Ovary (tissue), 9 donors: ENCODE results near the gene DDT. TPM values are rescaled to one million over a fixed set of nuclear protein-coding genes. Genes with fewer than 3 reads are reported as not detected.
"Not testable (repeated sequence)": the region's sequence is repeated elsewhere in the genome, so short reads cannot be mapped to it uniquely, and the experiment has no call there.

Source experiments
- DNase-seq, 5 donors: peaks; one replicate each; pipeline ENCODE4 v3.0.0-alpha.2; 2019 to 2020
- H3K27ac ChIP-seq, 2 donors: fragments of 200-600 bp; one replicate each; pipeline versions ENCODE4 v1.5.1 to v1.8.0; 2019 to 2022
- H3K27me3 ChIP-seq: fragments of 200-600 bp; one replicate; pipeline ENCODE4 v1.8.0; 2022
- H3K36me3 ChIP-seq: fragments of 200-600 bp; sonication (generic); one replicate; pipeline ENCODE4 v1.5.1; 2019
- H3K4me1 ChIP-seq: one replicate; pipeline ENCODE4 v1.8.1; 2013; ENCODE audit warnings: mild to moderate bottlenecking, moderate library complexity; ENCODE audit not compliant: insufficient read depth
- H3K4me3 ChIP-seq: fragments of 200-600 bp; sonication (generic); one replicate; pipeline ENCODE4 v1.5.1; 2017
- H3K9me3 ChIP-seq, 2 donors: fragments of 200-600 bp in 1 of 2; sonication (generic) in 1 of 2; one replicate each; pipeline versions ENCODE4 v1.5.1 to v1.8.1; 2013 to 2019; ENCODE audit warnings: mild to moderate bottlenecking in 1 of 2, moderate library complexity in 1 of 2
- CTCF ChIP-seq, 3 donors: fragments of 450-650 bp in 2 of 3; fragments of 200-600 bp in 1 of 3; IDR thresholded peaks; one replicate each; pipeline versions ENCODE4 v1.5.1 to v1.8.0; 2016 to 2022; ENCODE audit warnings: antibody characterized with exemption in 3 of 3, mild to moderate bottlenecking in 1 of 3
- EP300 ChIP-seq: sonication (generic); formaldehyde crosslinking; IDR thresholded peaks from one replicate; pipeline ENCODE4 v1.6.1; 2017; ENCODE audit warnings: antibody characterized with exemption
- POLR2A ChIP-seq: fragments of 450-650 bp; IDR thresholded peaks from one replicate; pipeline ENCODE4 v1.6.1; 2017; ENCODE audit warnings: antibody characterized with exemption, mild to moderate bottlenecking, moderate library complexity
- WGBS, 3 donors: extraction: QIAGEN DNeasy Blood & Tissue Kit in 1 of 3; methylation state at CpG; one replicate each; pipeline versions ENCODE4 v1.1.5 to v1.1.7; 2013 to 2017; 5-methylcytosine and 5-hydroxymethylcytosine counted together
- intact Hi-C, 4 donors: fragments of 100-400 bp; cut with DNase I; formaldehyde crosslinking; loops; one replicate each; pipeline versions ENCODE4 v1.11.0 to v1.15.1; 2022 to 2023
- polyA plus RNA-seq, 2 donors: library from polyadenylated mRNA; stranded (reverse); fragments of 200-250 nt in 1 of 2; fragments of 350-450 nt in 1 of 2; fragmentation: Illumina TruSeq in 1 of 2; extraction: RNeasy Lipid Tissue Mini Kit (QIAGEN cat#74804) in 1 of 2; gene quantifications; one replicate each; pipeline ENCODE4 v1.2.3, GENCODE V29; 2013 to 2014
- total RNA-seq, 7 donors: library from RNA; depleted of rRNA in 2 of 7; stranded (reverse); fragments of >200 nt in 2 of 7; fragmentation: NEBNext Ultra II Directional in 3 of 7; extraction: Animal tissue kit (Norgen Biotek cat#: 25700) in 3 of 7; gene quantifications; one replicate each; pipeline versions ENCODE4 v1.1.0 to v1.2.4, GENCODE V29; 2016 to 2023
- donor health status: DM: no; HTN: no; CAD: no; lungs with moderate emphysema.
- donor health status: DM: no; HTN: no; CAD: no.
- donor health status: Bipolar disorder and iron deficiency.
- donor health status: DM: yes; HTN: yes; CAD: no.
- donor health status: DM: no; HTN: no; CAD: no.
- donor health status: DM: yes; HTN: yes; CAD: no.

Gene DDT
- total and polyA plus RNA-seq, 9 donors, result 34.6 to 236 (median 90.0) TPM

GRCh38 chr22:23922921-23923320 lies 51.3 kb downstream of the DDT start:
- H3K27ac ChIP-seq, result no peak overlapping the region
- intact Hi-C loops, result no loop called here
- no peaks in the 10 kb centered on the region for H3K27me3 ChIP-seq
- no peaks in the 10 kb centered on the region for H3K36me3 ChIP-seq
- peaks cover 1% of the 10 kb centered on the region for H3K4me1 ChIP-seq
- WGBS, 3 donors, result 63 to 74% (median 72%) methylated on average over 2 of the region's 2 CpGs
- TF ChIP-seq CTCF (IDR thresholded peaks at IDR 0.05) (no peak), EP300 (no peak), POLR2A (no peak)
- H3K9me3 ChIP-seq, result no peaks in the 10 kb centered on the region
- no peak overlapping the region for H3K4me3 ChIP-seq
- no peak for DNase-seq

- intact Hi-C loops, H3K9me3 ChIP-seq, H3K27me3 ChIP-seq, DNase-seq, H3K36me3 ChIP-seq, H3K4me3 ChIP-seq, H3K4me1 ChIP-seq, H3K27ac ChIP-seq: not testable (repeated sequence)
- 84 to 89% (median 86%) methylated on average over 13 of the region's 13 CpGs for WGBS, 3 donors
Measured at GRCh38 chr22:23921586-23922201, 52.5 kb downstream of the DDT start.

Other genes starting within 250 kb of the DDT start
- 10 to 100 TPM in 5 of 7 donors, 1 to 10 TPM in 2; 4.8 to 21.6 (median 17.8) TPM for gene ZNF70, start 223.3 kb downstream of the DDT start, total RNA-seq
- 1 to 10 TPM; 3.8 to 6.4 TPM for gene ZNF70, start 223.3 kb downstream of the DDT start, polyA plus RNA-seq
- gene VPREB3, start 220.0 kb downstream of the DDT start, total RNA-seq, result 1 to 10 TPM in 1 of 7 donors, not detected in 6; 2.8 TPM
- gene VPREB3, start 220.0 kb downstream of the DDT start, polyA plus RNA-seq, result not detected
- gene C22orf15, start 211.5 kb downstream of the DDT start, total RNA-seq, result 1 to 10 TPM in 4 of 7 donors, under 1 TPM in 3; 0.48 to 6.5 (median 1.1) TPM
- gene C22orf15, start 211.5 kb downstream of the DDT start, polyA plus RNA-seq, result under 1 TPM; 0.28 to 0.77 TPM
- 10 to 100 TPM in 6 of 7 donors, 1 to 10 TPM in 1; 2.7 to 40.5 (median 22.9) TPM for gene CHCHD10, start 206.5 kb downstream of the DDT start, total RNA-seq
- 10 to 100 TPM; 17.6 to 20.1 TPM for gene CHCHD10, start 206.5 kb downstream of the DDT start, polyA plus RNA-seq
- gene MMP11, start 201.6 kb downstream of the DDT start, total RNA-seq, result 10 to 100 TPM in 4 of 7 donors, 1 to 10 TPM in 3; 1.4 to 59.7 (median 12.1) TPM
- gene MMP11, start 201.6 kb downstream of the DDT start, polyA plus RNA-seq, result 10 to 100 TPM in 1 of 2 donors, 1 to 10 TPM in 1; 1.4 to 11.4 TPM
- gene SMARCB1, start 187.5 kb downstream of the DDT start, total RNA-seq, result 100 to 1,000 TPM in 1 of 7 donors, 10 to 100 TPM in 6; 47.1 to 107 (median 87.3) TPM
- gene SMARCB1, start 187.5 kb downstream of the DDT start, polyA plus RNA-seq, result 10 to 100 TPM; 75.4 to 87.0 TPM
- gene DERL3, start 135.4 kb downstream of the DDT start, total RNA-seq, result 1 to 10 TPM in 5 of 7 donors, under 1 TPM in 2; 0.76 to 3.9 (median 2.0) TPM
- 1 to 10 TPM in 1 of 2 donors, under 1 TPM in 1; 0.45 to 1.5 TPM for gene DERL3, start 135.4 kb downstream of the DDT start, polyA plus RNA-seq
- 10 to 100 TPM; 14.2 to 25.3 (median 17.2) TPM for gene SLC2A11, start 116.6 kb downstream of the DDT start, total RNA-seq
- 10 to 100 TPM; 13.7 to 15.0 TPM for gene SLC2A11, start 116.6 kb downstream of the DDT start, polyA plus RNA-seq
- gene MIF, start 80.1 kb downstream of the DDT start, total RNA-seq, result 100 to 1,000 TPM; 194 to 426 (median 362) TPM
- 100 to 1,000 TPM in 1 of 2 donors, 1 to 10 TPM in 1; 1.1 to 289 TPM for gene MIF, start 80.1 kb downstream of the DDT start, polyA plus RNA-seq
- gene GSTT2B, start 13.2 kb downstream of the DDT start, total RNA-seq, result 10 to 100 TPM in 6 of 7 donors, 1 to 10 TPM in 1; 5.8 to 20.9 (median 14.1) TPM
- gene GSTT2B, start 13.2 kb downstream of the DDT start, polyA plus RNA-seq, result 10 to 100 TPM; 11.1 to 11.8 TPM
- gene DDTL, start 7.6 kb downstream of the DDT start, total RNA-seq, result 1 to 10 TPM in 5 of 7 donors, not detected in 2; 2.8 to 5.1 (median 3.4) TPM
- gene DDTL, start 7.6 kb downstream of the DDT start, polyA plus RNA-seq, result 1 to 10 TPM; 1.4 to 1.6 TPM
- 1 to 10 TPM in 1 of 7 donors, under 1 TPM in 2, not detected in 4; 0.67 to 1.4 (median 0.98) TPM for gene GSTT2, start 5.7 kb upstream of the DDT start, total RNA-seq
- gene GSTT2, start 5.7 kb upstream of the DDT start, polyA plus RNA-seq, result 1 to 10 TPM in 1 of 2 donors, under 1 TPM in 1; 0.33 to 1.8 TPM
- not detected for gene GSTT4, start 31.0 kb upstream of the DDT start, total RNA-seq
- not detected for gene GSTT4, start 31.0 kb upstream of the DDT start, polyA plus RNA-seq
- 10 to 100 TPM; 26.3 to 68.0 (median 50.2) TPM for gene CABIN1, start 36.9 kb upstream of the DDT start, total RNA-seq
- gene CABIN1, start 36.9 kb upstream of the DDT start, polyA plus RNA-seq, result 10 to 100 TPM; 15.7 to 25.1 TPM
- 1 to 10 TPM in 5 of 7 donors, under 1 TPM in 2; 0.45 to 4.1 (median 2.6) TPM for gene SUSD2, start 207.0 kb upstream of the DDT start, total RNA-seq
- gene SUSD2, start 207.0 kb upstream of the DDT start, polyA plus RNA-seq, result 1 to 10 TPM; 1.7 to 2.9 TPM